Thyroid gland (tissue), 4 donors: ENCODE results near the gene ADAM22. TPM values are rescaled to one million over a fixed set of nuclear protein-coding genes. Genes with fewer than 3 reads are reported as not detected.
A peak's percentile ranks its signal among the peaks of the same experiment; 100 is the strongest.

Source experiments
- DNase-seq, 2 donors: peaks; one replicate each; pipeline ENCODE4 v3.0.0-alpha.2; 2019
- H3K27ac ChIP-seq, 3 donors: fragments of 200-600 bp; sonication (generic); 1 replicate in 2 of 3; 2 replicates in 1 of 3; pipeline ENCODE4 v1.5.1; 2016 to 2019; ENCODE audit warnings: mild to moderate bottlenecking in 1 of 3, moderate library complexity in 1 of 3
- H3K27me3 ChIP-seq: fragments of 200-600 bp; sonication (generic); one replicate; pipeline ENCODE4 v1.5.1; 2019
- H3K36me3 ChIP-seq, 2 donors: fragments of 200-600 bp; sonication (generic); one replicate each; pipeline ENCODE4 v1.5.1; 2016 to 2019
- H3K4me1 ChIP-seq, 2 donors: fragments of 200-600 bp; sonication (generic); one replicate each; pipeline ENCODE4 v1.5.1; 2017 to 2019
- H3K4me3 ChIP-seq, 3 donors: fragments of 200-600 bp; sonication (generic); replicated peaks in 1 of 3; 1 replicate in 2 of 3; 2 replicates in 1 of 3; pipeline ENCODE4 v1.5.1; 2016; ENCODE audit warnings: mild to moderate bottlenecking in 1 of 3
- H3K9me3 ChIP-seq: fragments of 200-600 bp; sonication (generic); one replicate; pipeline ENCODE4 v1.5.1; 2017
- POLR2A ChIP-seq, 2 donors: fragments of 450-650 bp; IDR thresholded peaks; one replicate each; pipeline ENCODE4 v1.6.1; 2017; ENCODE audit warnings: antibody characterized with exemption in 2 of 2, mild to moderate bottlenecking in 2 of 2, moderate library complexity in 1 of 2
- WGBS, 2 donors: methylation state at CpG; one replicate each; pipeline ENCODE4 v1.1.5; 2017; 5-methylcytosine and 5-hydroxymethylcytosine counted together
- intact Hi-C: fragments of 100-400 bp; cut with DNase I; formaldehyde crosslinking; loops from one replicate; pipeline ENCODE4 v1.15.1; 2023
- total RNA-seq, 4 donors: library from RNA; depleted of rRNA; stranded (reverse); fragments of >200 nt; gene quantifications; one replicate each; pipeline ENCODE4 v1.2.3, GENCODE V29; 2016
- TF ChIP-seq, protein P1 (sequence below), 6 experiments: fragments of 200-600 bp in 3 of 6; fragments of 450-650 bp in 3 of 6; sonication (generic) in 3 of 6; IDR thresholded peaks; one replicate each; pipeline ENCODE4 v1.5.1; 2016 to 2019; ENCODE audit warnings: antibody characterized with exemption in 6 of 6, mild to moderate bottlenecking in 2 of 6, inconsistent platforms in 1 of 6, moderate library complexity in 1 of 6

ADAM22 gene
- total RNA-seq, 4 donors from 2014 or later, result 13.0 to 25.0 (median 17.1) TPM

DNA sequence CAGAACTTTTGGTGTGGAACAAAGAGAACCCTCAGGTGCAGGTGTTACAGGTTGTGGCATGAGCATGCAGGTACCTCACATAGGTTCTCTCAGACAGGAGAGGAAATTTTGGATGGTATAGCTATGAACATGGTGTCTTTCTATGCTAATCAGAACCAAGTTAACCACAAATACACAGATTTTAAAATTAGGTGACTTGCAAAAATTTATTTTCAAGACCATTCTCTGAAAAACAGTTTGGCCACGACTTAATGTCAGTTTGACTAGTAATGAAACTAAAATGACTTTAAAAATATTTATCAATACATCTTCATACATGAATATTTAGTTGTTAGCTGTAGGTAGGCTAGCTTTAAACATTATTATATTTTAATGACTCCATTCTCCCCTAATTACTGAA, 156.2 kb downstream of the ADAM22 start:
- no peaks in the 10 kb centered on the region for H3K36me3 ChIP-seq
- TF ChIP-seq, protein P1, sequence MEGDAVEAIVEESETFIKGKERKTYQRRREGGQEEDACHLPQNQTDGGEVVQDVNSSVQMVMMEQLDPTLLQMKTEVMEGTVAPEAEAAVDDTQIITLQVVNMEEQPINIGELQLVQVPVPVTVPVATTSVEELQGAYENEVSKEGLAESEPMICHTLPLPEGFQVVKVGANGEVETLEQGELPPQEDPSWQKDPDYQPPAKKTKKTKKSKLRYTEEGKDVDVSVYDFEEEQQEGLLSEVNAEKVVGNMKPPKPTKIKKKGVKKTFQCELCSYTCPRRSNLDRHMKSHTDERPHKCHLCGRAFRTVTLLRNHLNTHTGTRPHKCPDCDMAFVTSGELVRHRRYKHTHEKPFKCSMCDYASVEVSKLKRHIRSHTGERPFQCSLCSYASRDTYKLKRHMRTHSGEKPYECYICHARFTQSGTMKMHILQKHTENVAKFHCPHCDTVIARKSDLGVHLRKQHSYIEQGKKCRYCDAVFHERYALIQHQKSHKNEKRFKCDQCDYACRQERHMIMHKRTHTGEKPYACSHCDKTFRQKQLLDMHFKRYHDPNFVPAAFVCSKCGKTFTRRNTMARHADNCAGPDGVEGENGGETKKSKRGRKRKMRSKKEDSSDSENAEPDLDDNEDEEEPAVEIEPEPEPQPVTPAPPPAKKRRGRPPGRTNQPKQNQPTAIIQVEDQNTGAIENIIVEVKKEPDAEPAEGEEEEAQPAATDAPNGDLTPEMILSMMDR (IDR thresholded peaks at IDR 0.05), result no peak
- TF ChIP-seq POLR2A (IDR thresholded peaks at IDR 0.05), result no peak
- intact Hi-C loops, result no loop called here
- 84 to 90% methylated on average over 1 of the region's 1 CpG for WGBS, 2 donors
- H3K27ac ChIP-seq, result peak overlapping the region in 1 of 3 donors; percentile 3
- peaks cover 0 to 5% of the 10 kb centered on the region in 2 donors for H3K4me1 ChIP-seq
- no peaks in the 10 kb centered on the region for H3K27me3 ChIP-seq
- DNase-seq, result no peak
- H3K9me3 ChIP-seq, result no peaks in the 10 kb centered on the region
- no peak overlapping the region for H3K4me3 ChIP-seq

DNA sequence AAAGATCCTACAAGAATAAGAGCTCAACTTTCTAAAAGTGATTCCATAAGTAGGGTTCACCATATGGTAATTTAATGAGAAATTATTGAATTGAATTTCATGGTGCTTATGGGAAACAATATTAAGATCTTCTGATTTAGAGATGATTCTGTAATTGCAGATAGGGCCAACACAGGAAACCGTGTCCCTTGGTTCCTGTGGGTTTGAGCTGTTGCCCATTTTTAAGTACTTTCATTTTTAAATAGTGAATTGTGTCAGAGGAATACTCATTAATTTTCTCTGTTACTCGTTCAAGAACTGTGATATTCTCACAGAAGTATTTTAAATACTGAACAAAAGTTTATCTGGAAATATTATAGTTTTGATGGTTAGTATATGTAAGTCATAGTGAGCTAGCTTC, 156.6 kb downstream of the ADAM22 start:
- Histone ChIP-seq H3K36me3 (no peaks in the 10 kb centered on the region), H3K4me1 (peaks cover 0 to 5% of the 10 kb centered on the region in 2 donors), H3K27me3 (no peaks in the 10 kb centered on the region), H3K4me3 (no peak overlapping the region), H3K27ac (peak overlapping the region in 1 of 3 donors; percentile 3), H3K9me3 (no peaks in the 10 kb centered on the region)
- intact Hi-C loops, result no loop called here
- no peak for DNase-seq
- TF ChIP-seq, protein P1 (IDR thresholded peaks at IDR 0.05), result no peak
- no peak for TF ChIP-seq POLR2A (IDR thresholded peaks at IDR 0.05)
- 39 to 58% methylated on average over 2 of the region's 2 CpGs for WGBS, 2 donors

DNA sequence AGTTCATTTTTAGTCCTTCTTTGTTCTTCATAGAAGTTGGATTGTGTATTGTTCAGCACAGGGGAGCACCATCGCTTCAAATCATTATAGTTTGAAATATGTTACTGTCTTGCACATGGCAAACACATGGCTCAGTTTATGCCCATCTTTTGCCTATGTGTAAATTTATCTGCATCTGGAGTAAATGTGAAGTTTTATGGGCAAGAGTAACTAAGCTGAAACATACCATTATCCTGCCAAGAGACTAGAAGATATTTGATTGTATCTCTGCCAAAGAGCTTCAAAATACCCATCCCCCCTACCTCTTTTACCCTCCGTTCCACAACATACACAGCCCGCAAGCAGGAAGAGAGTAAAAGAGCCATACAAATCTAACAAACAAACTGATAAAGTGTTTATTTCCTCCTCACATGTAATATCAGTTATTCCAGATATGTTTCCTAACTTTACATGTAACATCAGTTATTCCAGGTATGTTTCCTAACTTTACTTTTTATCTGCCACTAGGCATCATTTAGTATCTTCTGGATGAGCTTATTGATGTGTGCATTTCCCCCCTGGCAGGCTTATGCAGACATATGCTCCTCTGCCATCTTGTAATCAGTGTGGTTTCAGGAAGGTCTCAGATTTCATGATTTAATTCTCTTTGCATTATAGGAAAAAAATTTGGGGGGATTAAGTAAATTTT, 158.1 kb downstream of the ADAM22 start:
- no peaks in the 10 kb centered on the region for H3K9me3 ChIP-seq
- H3K36me3 ChIP-seq, result no peaks in the 10 kb centered on the region
- intact Hi-C loops, result no loop called here
- 94 to 96% methylated on average over 3 of the region's 3 CpGs for WGBS, 2 donors
- H3K27me3 ChIP-seq, result no peaks in the 10 kb centered on the region
- H3K4me1 ChIP-seq, result peaks cover 0 to 5% of the 10 kb centered on the region in 2 donors
- TF ChIP-seq, protein P1 (IDR thresholded peaks at IDR 0.05), result no peak
- no peak for TF ChIP-seq POLR2A (IDR thresholded peaks at IDR 0.05)
- DNase-seq, result no peak
- H3K4me3 ChIP-seq, result no peak overlapping the region
- no peak overlapping the region for H3K27ac ChIP-seq

DNA sequence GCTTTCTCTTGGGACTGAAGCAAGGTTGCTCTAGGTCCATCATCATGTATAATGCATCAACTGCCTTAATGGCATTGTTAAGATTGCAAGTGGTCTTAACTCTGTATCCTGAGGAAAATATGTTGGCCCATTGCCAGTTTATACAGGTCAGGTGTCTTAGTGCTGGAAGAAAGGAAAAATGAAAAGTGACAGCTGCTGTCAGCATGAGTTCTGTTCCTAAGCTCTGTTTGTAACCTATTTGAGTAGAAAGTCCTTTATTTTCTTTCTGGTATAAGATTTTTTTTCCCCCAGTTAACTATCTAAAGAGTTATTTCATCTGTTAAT, 158.6 kb downstream of the ADAM22 start:
- intact Hi-C loops, result no loop called here
- TF ChIP-seq, protein P1 (IDR thresholded peaks at IDR 0.05), result no peak
- no peak for TF ChIP-seq POLR2A (IDR thresholded peaks at IDR 0.05)
- no peak overlapping the region for H3K27ac ChIP-seq
- no peaks in the 10 kb centered on the region for H3K27me3 ChIP-seq
- peaks cover 0 to 5% of the 10 kb centered on the region in 2 donors for H3K4me1 ChIP-seq
- no peaks in the 10 kb centered on the region for H3K36me3 ChIP-seq
- no peak overlapping the region for H3K4me3 ChIP-seq
- no peaks in the 10 kb centered on the region for H3K9me3 ChIP-seq
- no peak for DNase-seq

DNA sequence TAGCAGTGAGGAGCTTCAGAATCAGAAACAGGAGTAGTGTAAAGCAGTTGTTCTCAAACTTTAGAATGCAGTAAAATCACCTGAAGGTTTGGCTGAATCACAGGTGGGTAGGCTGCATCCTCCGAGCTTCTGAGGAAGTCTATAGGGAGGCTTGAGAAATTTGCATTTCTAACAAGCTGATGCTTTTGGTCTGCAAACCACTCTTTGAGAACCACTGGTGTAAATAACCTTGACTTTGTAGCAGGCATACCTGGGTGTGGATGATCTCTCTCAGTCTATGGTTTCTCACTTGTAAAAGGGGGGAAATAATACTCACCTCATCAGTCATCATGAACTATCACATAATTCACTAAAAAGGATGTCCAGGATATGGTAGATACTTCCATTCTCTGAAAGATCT, 167.7 kb downstream of the ADAM22 start:
- no peak for DNase-seq
- Histone ChIP-seq H3K4me1 (no peaks in the 10 kb centered on the region), H3K4me3 (no peak overlapping the region), H3K27ac (no peak overlapping the region), H3K9me3 (no peaks in the 10 kb centered on the region), H3K36me3 (no peaks in the 10 kb centered on the region), H3K27me3 (no peaks in the 10 kb centered on the region)
- intact Hi-C loops, result no loop called here
- 91 to 92% methylated on average over 1 of the region's 1 CpG for WGBS, 2 donors
- TF ChIP-seq POLR2A (IDR thresholded peaks at IDR 0.05), result no peak
- TF ChIP-seq, protein P1 (IDR thresholded peaks at IDR 0.05), result no peak
